ENCODE data around the gene SMARCB1. TPM values are rescaled to one million over a fixed set of nuclear protein-coding genes. Genes with fewer than 3 reads are reported as not detected.

SMARCB1 gene
- polyA plus RNA-seq, 4 donors = 29.3 to 87.6 (median 55.2) TPM

- Histone ChIP-seq H3K27ac (ENCODE audit: low read depth in 1 of 3, low read length in 2 of 3) (peak overlapping the region in 2 of 3 donors; percentile 59 to 79), H3K4me3 (ENCODE audit: low read depth in 1 of 3, low read length in 3 of 3) (peak overlapping the region; percentile 68 to 97 (median 70)), H3K9me3 (ENCODE audit: control insufficient read depth in 2 of 2, insufficient read depth in 1 of 2, low read depth in 1 of 2, low read length in 1 of 2) (no peaks in the 10 kb centered on the region), H3K27me3 (ENCODE audit: control insufficient read depth in 3 of 3, insufficient read depth in 3 of 3, low read length in 3 of 3) (no peaks in the 10 kb centered on the region), H3K36me3 (ENCODE audit: control insufficient read depth in 3 of 3, insufficient read depth in 2 of 3, low read depth in 1 of 3, low read length in 3 of 3) (peaks cover 0 to 29% (median 0%) of the 10 kb centered on the region in 3 donors), H3K4me1 (ENCODE audit: control insufficient read depth in 3 of 3, insufficient read depth in 2 of 3, low read depth in 1 of 3, low read length in 2 of 3) (peaks cover 3 to 48% (median 6%) of the 10 kb centered on the region in 3 donors)
- FAIRE-seq = no peak
- 0 to 2% (median 0%) methylated on average over 5 of the region's 5 CpGs for WGBS, 3 donors
- no peak for DNase-seq
These were observed 782 bp downstream of the SMARCB1 start for GRCh38 chr22:23787600-23787896.

- Histone ChIP-seq H3K4me1 (ENCODE audit: control insufficient read depth in 3 of 3, insufficient read depth in 2 of 3, low read depth in 1 of 3, low read length in 2 of 3) (peaks cover 3 to 44% (median 6%) of the 10 kb centered on the region in 3 donors), H3K4me3 (ENCODE audit: low read depth in 1 of 3, low read length in 3 of 3) (peak overlapping the region; percentile 68 to 97 (median 70)), H3K27ac (ENCODE audit: low read depth in 1 of 3, low read length in 2 of 3) (peak overlapping the region in 1 of 3 donors; percentile 79), H3K9me3 (ENCODE audit: control insufficient read depth in 2 of 2, insufficient read depth in 1 of 2, low read depth in 1 of 2, low read length in 1 of 2) (no peaks in the 10 kb centered on the region), H3K36me3 (ENCODE audit: control insufficient read depth in 3 of 3, insufficient read depth in 2 of 3, low read depth in 1 of 3, low read length in 3 of 3) (peaks cover 0 to 32% (median 0%) of the 10 kb centered on the region in 3 donors), H3K27me3 (ENCODE audit: control insufficient read depth in 3 of 3, insufficient read depth in 3 of 3, low read length in 3 of 3) (no peaks in the 10 kb centered on the region)
- no peak for DNase-seq
- FAIRE-seq = no peak
- 46 to 56% (median 48%) methylated on average over 3 of the region's 3 CpGs for WGBS, 3 donors
These were observed 1.1 kb downstream of the SMARCB1 start for GRCh38 chr22:23787910-23788309.

DNA sequence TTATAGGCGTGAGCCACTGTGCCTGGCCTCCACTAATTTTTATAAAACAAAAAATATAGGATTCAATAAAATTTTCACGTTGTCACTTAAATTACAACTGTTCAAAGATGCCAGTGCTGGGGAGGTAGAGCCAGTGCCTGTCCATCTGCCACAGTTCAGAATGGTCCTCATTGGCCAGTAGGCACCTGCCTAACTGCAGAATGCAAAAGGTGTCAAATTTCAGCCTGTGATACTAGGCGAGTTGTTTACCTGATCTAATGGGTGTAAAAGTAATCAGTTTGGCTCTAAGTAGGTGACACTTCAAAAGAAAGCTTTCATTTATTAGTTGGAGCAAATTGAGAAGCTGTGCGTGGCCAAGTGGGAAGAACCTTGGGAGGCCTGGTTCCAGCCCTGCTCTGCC is 2.4 kb downstream of the SMARCB1 start:
- H3K27me3 ChIP-seq (ENCODE audit: control insufficient read depth in 3 of 3, insufficient read depth in 3 of 3, low read length in 3 of 3) = no peaks in the 10 kb centered on the region
- H3K9me3 ChIP-seq (ENCODE audit: control insufficient read depth in 2 of 2, insufficient read depth in 1 of 2, low read depth in 1 of 2, low read length in 1 of 2) = no peaks in the 10 kb centered on the region
- WGBS, 3 donors = 53 to 71% (median 62%) methylated on average over 4 of the region's 4 CpGs
- H3K27ac ChIP-seq (ENCODE audit: low read depth in 1 of 3, low read length in 2 of 3) = no peak overlapping the region
- no peak for FAIRE-seq
- no peak for DNase-seq
- H3K36me3 ChIP-seq (ENCODE audit: control insufficient read depth in 3 of 3, insufficient read depth in 2 of 3, low read depth in 1 of 3, low read length in 3 of 3) = peaks cover 0 to 36% (median 6%) of the 10 kb centered on the region in 3 donors
- H3K4me1 ChIP-seq (ENCODE audit: control insufficient read depth in 3 of 3, insufficient read depth in 2 of 3, low read depth in 1 of 3, low read length in 2 of 3) = peaks cover 3 to 32% (median 6%) of the 10 kb centered on the region in 3 donors
- H3K4me3 ChIP-seq (ENCODE audit: low read depth in 1 of 3, low read length in 3 of 3) = no peak overlapping the region

DNA sequence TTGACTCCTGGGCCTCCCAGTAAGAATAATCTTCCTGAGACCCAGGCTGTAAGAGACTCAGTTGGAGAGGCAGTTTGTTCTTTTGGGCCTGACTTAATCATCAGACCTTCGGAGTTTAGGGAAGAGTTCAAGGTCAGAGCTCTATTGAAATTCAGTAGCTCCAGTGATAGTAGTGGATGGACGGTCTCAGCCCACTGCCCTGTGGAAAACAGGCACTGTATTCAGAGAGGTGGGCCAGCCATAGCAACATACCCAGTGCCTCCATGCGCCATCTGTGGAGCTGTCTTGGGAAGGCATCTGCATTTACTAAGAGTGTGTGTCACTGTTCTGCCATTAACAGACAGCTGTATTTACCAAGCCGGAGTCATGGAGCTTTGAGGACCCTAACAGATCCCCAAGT is 2.9 kb downstream of the SMARCB1 start:
- DNase-seq = no peak
- Histone ChIP-seq H3K4me3 (ENCODE audit: low read depth in 1 of 3, low read length in 3 of 3) (no peak overlapping the region), H3K9me3 (ENCODE audit: control insufficient read depth in 2 of 2, insufficient read depth in 1 of 2, low read depth in 1 of 2, low read length in 1 of 2) (no peaks in the 10 kb centered on the region), H3K36me3 (ENCODE audit: control insufficient read depth in 3 of 3, insufficient read depth in 2 of 3, low read depth in 1 of 3, low read length in 3 of 3) (peaks cover 2 to 42% (median 6%) of the 10 kb centered on the region in 3 donors), H3K27me3 (ENCODE audit: control insufficient read depth in 3 of 3, insufficient read depth in 3 of 3, low read length in 3 of 3) (no peaks in the 10 kb centered on the region), H3K4me1 (ENCODE audit: control insufficient read depth in 3 of 3, insufficient read depth in 2 of 3, low read depth in 1 of 3, low read length in 2 of 3) (peaks cover 2 to 27% (median 6%) of the 10 kb centered on the region in 3 donors), H3K27ac (ENCODE audit: low read depth in 1 of 3, low read length in 2 of 3) (no peak overlapping the region)
- 76 to 83% (median 80%) methylated on average over 4 of the region's 4 CpGs for WGBS, 3 donors
- FAIRE-seq = no peak

GRCh38 chr22:23790819-23791737 is 4.3 kb downstream of the SMARCB1 start:
- H3K27me3 ChIP-seq (ENCODE audit: control insufficient read depth in 3 of 3, insufficient read depth in 3 of 3, low read length in 3 of 3) = no peaks in the 10 kb centered on the region
- H3K27ac ChIP-seq (ENCODE audit: low read depth in 1 of 3, low read length in 2 of 3) = no peak overlapping the region
- peaks cover 2 to 25% (median 6%) of the 10 kb centered on the region in 3 donors for H3K4me1 ChIP-seq (ENCODE audit: control insufficient read depth in 3 of 3, insufficient read depth in 2 of 3, low read depth in 1 of 3, low read length in 2 of 3)
- no peak overlapping the region for H3K4me3 ChIP-seq (ENCODE audit: low read depth in 1 of 3, low read length in 3 of 3)
- FAIRE-seq = no peak
- H3K36me3 ChIP-seq (ENCODE audit: control insufficient read depth in 3 of 3, insufficient read depth in 2 of 3, low read depth in 1 of 3, low read length in 3 of 3) = peaks cover 4 to 54% (median 6%) of the 10 kb centered on the region in 3 donors
- no peak for DNase-seq
- WGBS, 3 donors = 73 to 83% (median 83%) methylated on average over 11 of the region's 11 CpGs
- no peaks in the 10 kb centered on the region for H3K9me3 ChIP-seq (ENCODE audit: control insufficient read depth in 2 of 2, insufficient read depth in 1 of 2, low read depth in 1 of 2, low read length in 1 of 2)

DNA sequence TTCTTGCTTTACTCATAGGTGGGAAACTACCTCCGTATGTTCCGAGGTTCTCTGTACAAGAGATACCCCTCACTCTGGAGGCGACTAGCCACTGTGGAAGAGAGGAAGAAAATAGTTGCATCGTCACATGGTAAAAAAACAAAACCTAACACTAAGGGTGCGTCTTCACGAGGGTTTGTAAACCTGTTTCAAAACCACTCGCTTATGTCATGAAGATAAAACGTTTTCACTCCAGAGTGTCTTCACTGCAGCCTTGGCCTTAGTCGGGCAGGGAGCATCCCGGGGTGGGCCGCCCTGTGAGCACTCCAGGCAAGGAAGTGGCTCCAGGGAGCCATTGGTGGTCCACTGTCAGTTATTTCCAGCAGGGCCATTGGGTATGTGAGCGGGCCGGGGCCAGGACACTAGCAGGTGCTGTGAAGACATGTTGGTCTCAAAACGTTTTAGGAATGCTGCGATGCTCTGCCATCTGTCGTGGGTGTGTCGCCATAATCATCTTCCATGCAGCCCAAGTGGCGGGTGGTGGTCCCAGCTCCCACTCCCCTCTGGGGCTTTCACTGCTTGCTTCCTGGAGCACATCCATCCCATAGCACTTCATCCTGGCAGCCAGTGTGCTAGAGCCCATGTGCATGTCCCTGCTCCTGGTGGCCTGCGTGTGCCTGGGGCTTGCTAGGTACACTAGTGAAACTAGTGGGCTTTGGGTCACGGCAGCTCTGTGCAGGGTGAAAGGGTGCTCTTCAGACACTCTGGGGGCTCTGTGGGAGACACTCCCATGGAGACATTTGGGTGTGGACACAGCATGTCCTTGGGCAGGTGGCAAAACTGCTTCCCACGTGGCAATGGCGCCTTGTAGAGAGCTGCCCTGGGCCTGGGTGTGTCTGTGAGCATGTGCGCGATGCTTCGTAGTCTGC is 5.2 kb downstream of the SMARCB1 start:
- Histone ChIP-seq H3K36me3 (ENCODE audit: control insufficient read depth in 3 of 3, insufficient read depth in 2 of 3, low read depth in 1 of 3, low read length in 3 of 3) (peaks cover 6 to 62% (median 9%) of the 10 kb centered on the region in 3 donors), H3K9me3 (ENCODE audit: control insufficient read depth in 2 of 2, insufficient read depth in 1 of 2, low read depth in 1 of 2, low read length in 1 of 2) (no peaks in the 10 kb centered on the region), H3K27ac (ENCODE audit: low read depth in 1 of 3, low read length in 2 of 3) (no peak overlapping the region), H3K4me3 (ENCODE audit: low read depth in 1 of 3, low read length in 3 of 3) (no peak overlapping the region), H3K27me3 (ENCODE audit: control insufficient read depth in 3 of 3, insufficient read depth in 3 of 3, low read length in 3 of 3) (no peaks in the 10 kb centered on the region), H3K4me1 (ENCODE audit: control insufficient read depth in 3 of 3, insufficient read depth in 2 of 3, low read depth in 1 of 3, low read length in 2 of 3) (peaks cover 2 to 19% (median 6%) of the 10 kb centered on the region in 3 donors)
- 84 to 88% (median 86%) methylated on average over 25 of the region's 25 CpGs for WGBS, 3 donors
- DNase-seq = no peak
- no peak for FAIRE-seq

GRCh38 chr22:23793326-23793725 is 6.6 kb downstream of the SMARCB1 start:
- FAIRE-seq (no peak), DNase-seq (no peak)
- H3K27me3 ChIP-seq (ENCODE audit: control insufficient read depth in 3 of 3, insufficient read depth in 3 of 3, low read length in 3 of 3) = no peaks in the 10 kb centered on the region
- no peak overlapping the region for H3K4me3 ChIP-seq (ENCODE audit: low read depth in 1 of 3, low read length in 3 of 3)
- peaks cover 8 to 71% (median 9%) of the 10 kb centered on the region in 3 donors for H3K36me3 ChIP-seq (ENCODE audit: control insufficient read depth in 3 of 3, insufficient read depth in 2 of 3, low read depth in 1 of 3, low read length in 3 of 3)
- WGBS, 3 donors = 89 to 92% (median 89%) methylated on average over 8 of the region's 8 CpGs
- no peak overlapping the region for H3K27ac ChIP-seq (ENCODE audit: low read depth in 1 of 3, low read length in 2 of 3)
- H3K4me1 ChIP-seq (ENCODE audit: control insufficient read depth in 3 of 3, insufficient read depth in 2 of 3, low read depth in 1 of 3, low read length in 2 of 3) = peaks cover 0 to 15% (median 5%) of the 10 kb centered on the region in 3 donors
- no peaks in the 10 kb centered on the region for H3K9me3 ChIP-seq (ENCODE audit: control insufficient read depth in 2 of 2, insufficient read depth in 1 of 2, low read depth in 1 of 2, low read length in 1 of 2)

- FAIRE-seq = no peak
- peaks cover 12 to 88% (median 21%) of the 10 kb centered on the region in 3 donors for H3K36me3 ChIP-seq (ENCODE audit: control insufficient read depth in 3 of 3, insufficient read depth in 2 of 3, low read depth in 1 of 3, low read length in 3 of 3)
- H3K4me1 ChIP-seq (ENCODE audit: control insufficient read depth in 3 of 3, insufficient read depth in 2 of 3, low read depth in 1 of 3, low read length in 2 of 3) = no peaks in the 10 kb centered on the region
- no peaks in the 10 kb centered on the region for H3K9me3 ChIP-seq (ENCODE audit: control insufficient read depth in 2 of 2, insufficient read depth in 1 of 2, low read depth in 1 of 2, low read length in 1 of 2)
- no peak for DNase-seq
- WGBS, 3 donors = 71 to 90% (median 81%) methylated on average over 5 of the region's 5 CpGs
- no peaks in the 10 kb centered on the region for H3K27me3 ChIP-seq (ENCODE audit: control insufficient read depth in 3 of 3, insufficient read depth in 3 of 3, low read length in 3 of 3)
- no peak overlapping the region for H3K4me3 ChIP-seq (ENCODE audit: low read depth in 1 of 3, low read length in 3 of 3)
- H3K27ac ChIP-seq (ENCODE audit: low read depth in 1 of 3, low read length in 2 of 3) = no peak overlapping the region
These were observed 9.7 kb downstream of the SMARCB1 start for GRCh38 chr22:23796461-23796860.
